PFSK-1 (cell line): Measurements from ENCODE around the gene ITPR3.

ENCODE experiments used
- POLR2AphosphoS5 ChIP-seq: IDR thresholded peaks from 2 replicates; pipeline ENCODE4 v1.6.1; 2012; ENCODE audit warnings: low read depth, mild to moderate bottlenecking, control low read depth, low read length, moderate library complexity
- TAF1 ChIP-seq: IDR thresholded peaks from 2 replicates; pipeline ENCODE4 v1.6.1; 2012; ENCODE audit warnings: low read length, control low read depth, borderline replicate concordance; ENCODE audit not compliant: insufficient read depth

- TF ChIP-seq TAF1 (no peak), POLR2AphosphoS5 (no peak)
These were observed 38.9 kb downstream of the ITPR3 start for GRCh38 chr6:33659986-33660385.
